Effector memory CD8-positive, alpha-beta T cell (primary cell): ENCODE measurements around the gene GPATCH8.

ENCODE experiments used
- ATAC-seq: fragments of 150-1000 bp; cut with Tn5 transposase; replicated peaks from 2 replicates; pipeline ENCODE4 v1.10.0; 2021; ENCODE audit warnings: mild to moderate bottlenecking, moderate library complexity
- DNase-seq, 3 experiments: peaks; one replicate each; pipeline ENCODE4 v3.0.0; 2021
- H3K27ac Mint-ChIP-seq, 2 donors: one replicate each; pipeline ENCODE4 v1.8.0; 2022; ENCODE audit warnings: mild to moderate bottlenecking in 2 of 2, mixed read lengths in 2 of 2, moderate library complexity in 2 of 2
- H3K27me3 Mint-ChIP-seq, 2 donors: one replicate each; pipeline ENCODE4 v1.8.0; 2022; ENCODE audit warnings: mixed read lengths in 2 of 2
- H3K36me3 Mint-ChIP-seq: one replicate; pipeline ENCODE4 v1.8.0; 2022; ENCODE audit warnings: mild to moderate bottlenecking, moderate library complexity, mixed read lengths; ENCODE audit not compliant: insufficient read depth
- H3K4me1 Mint-ChIP-seq, 2 donors: one replicate each; pipeline ENCODE4 v1.8.0; 2022; ENCODE audit warnings: low read depth in 2 of 2, mixed read lengths in 2 of 2
- H3K4me3 Mint-ChIP-seq, 2 donors: one replicate each; pipeline ENCODE4 v1.8.0; 2022; ENCODE audit warnings: mild to moderate bottlenecking in 2 of 2, mixed read lengths in 2 of 2, moderate library complexity in 2 of 2
- H3K9me3 Mint-ChIP-seq, 2 donors: one replicate each; pipeline ENCODE4 v1.8.0; 2022; ENCODE audit warnings: mixed read lengths in 2 of 2

Gene GPATCH8

DNA sequence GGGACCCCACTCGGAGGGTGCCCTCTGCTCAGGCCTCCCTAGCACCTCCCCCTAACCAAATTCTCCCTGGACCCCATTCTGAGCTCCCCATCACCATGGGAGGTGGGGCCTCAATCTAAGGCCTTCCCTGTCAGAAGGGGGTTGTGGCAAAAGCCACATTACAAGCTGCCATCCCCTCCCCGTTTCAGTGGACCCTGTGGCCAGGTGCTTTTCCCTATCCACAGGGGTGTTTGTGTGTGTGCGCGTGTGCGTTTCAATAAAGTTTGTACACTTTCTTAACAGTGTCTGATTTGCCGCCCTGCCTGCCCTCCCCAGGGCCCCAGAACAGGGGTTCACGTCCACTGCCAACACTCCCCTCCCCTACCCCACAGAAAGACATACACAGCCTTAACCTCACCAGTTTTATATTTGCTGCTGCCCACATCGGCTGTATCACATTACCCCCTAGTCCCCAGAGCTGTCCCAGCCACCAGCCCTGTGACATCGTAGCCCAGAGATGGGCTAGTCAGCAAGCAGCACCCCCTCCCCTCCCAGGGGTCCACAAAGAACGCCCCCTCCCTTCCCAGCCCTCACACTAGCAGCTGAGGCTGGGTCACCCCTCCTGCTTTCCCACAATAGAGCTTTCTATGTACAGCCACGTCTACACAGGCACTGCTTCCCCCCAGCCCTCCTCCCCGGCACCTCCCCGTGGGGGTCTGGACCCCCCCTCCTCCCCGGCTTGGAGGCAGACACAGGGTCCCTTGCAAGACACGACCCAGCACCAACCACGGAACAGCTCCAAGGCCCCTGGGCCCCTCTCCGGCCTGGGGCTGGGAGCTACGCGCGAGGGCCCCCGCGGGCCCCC, 150.2 kb downstream of the GPATCH8 start:
- ATAC-seq: no peak
- no peak for DNase-seq
- Mint-ChIP-seq H3K4me3 (peak overlapping the region; percentile 58 to 69), H3K27ac (no peak overlapping the region), H3K27me3 (no peaks in the 10 kb centered on the region), H3K4me1 (peaks cover 9 to 12% of the 10 kb centered on the region in 2 donors), H3K9me3 (no peaks in the 10 kb centered on the region), H3K36me3 (peaks cover 4% of the 10 kb centered on the region)

DNA sequence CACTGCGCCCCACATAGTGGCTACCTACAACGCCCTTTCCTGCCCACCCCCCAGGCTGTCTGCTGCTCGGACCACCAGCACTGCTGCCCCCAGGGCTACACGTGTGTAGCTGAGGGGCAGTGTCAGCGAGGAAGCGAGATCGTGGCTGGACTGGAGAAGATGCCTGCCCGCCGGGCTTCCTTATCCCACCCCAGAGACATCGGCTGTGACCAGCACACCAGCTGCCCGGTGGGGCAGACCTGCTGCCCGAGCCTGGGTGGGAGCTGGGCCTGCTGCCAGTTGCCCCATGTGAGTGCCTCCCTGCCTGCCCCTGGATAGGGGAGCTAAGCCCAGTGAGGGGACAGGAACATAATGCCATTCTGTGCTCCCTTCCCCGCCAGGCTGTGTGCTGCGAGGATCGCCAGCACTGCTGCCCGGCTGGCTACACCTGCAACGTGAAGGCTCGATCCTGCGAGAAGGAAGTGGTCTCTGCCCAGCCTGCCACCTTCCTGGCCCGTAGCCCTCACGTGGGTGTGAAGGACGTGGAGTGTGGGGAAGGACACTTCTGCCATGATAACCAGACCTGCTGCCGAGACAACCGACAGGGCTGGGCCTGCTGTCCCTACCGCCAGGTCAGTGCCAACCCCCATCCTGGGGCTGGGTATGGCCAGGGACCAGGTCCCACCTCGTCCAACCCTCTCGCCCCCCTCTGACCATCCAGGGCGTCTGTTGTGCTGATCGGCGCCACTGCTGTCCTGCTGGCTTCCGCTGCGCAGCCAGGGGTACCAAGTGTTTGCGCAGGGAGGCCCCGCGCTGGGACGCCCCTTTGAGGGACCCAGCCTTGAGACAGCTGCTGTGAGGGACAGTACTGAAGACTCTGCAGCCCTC, 151.0 kb downstream of the GPATCH8 start:
- Mint-ChIP-seq H3K27ac (no peak overlapping the region), H3K36me3 (peaks cover under 1% of the 10 kb centered on the region), H3K4me1 (peaks cover 9 to 12% of the 10 kb centered on the region in 2 donors), H3K27me3 (no peaks in the 10 kb centered on the region), H3K4me3 (peak overlapping the region in 1 of 2 donors; percentile 69), H3K9me3 (no peaks in the 10 kb centered on the region)
- DNase-seq (no peak), ATAC-seq (no peak)

DNA sequence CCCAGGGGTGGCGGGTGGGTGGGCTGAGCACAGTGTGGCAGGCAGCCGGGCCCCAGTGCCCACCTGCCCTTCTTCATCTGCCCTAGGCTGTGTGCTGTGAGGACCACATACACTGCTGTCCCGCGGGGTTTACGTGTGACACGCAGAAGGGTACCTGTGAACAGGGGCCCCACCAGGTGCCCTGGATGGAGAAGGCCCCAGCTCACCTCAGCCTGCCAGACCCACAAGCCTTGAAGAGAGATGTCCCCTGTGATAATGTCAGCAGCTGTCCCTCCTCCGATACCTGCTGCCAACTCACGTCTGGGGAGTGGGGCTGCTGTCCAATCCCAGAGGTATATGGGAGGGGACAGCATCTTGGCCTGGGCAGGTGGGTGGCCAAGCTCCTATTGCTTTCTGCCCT, 151.7 kb downstream of the GPATCH8 start:
- Mint-ChIP-seq H3K36me3 (no peaks in the 10 kb centered on the region), H3K27me3 (no peaks in the 10 kb centered on the region), H3K27ac (no peak overlapping the region), H3K9me3 (no peaks in the 10 kb centered on the region), H3K4me3 (no peak overlapping the region), H3K4me1 (peaks cover 9 to 13% of the 10 kb centered on the region in 2 donors)
- ATAC-seq: no peak
- no peak for DNase-seq

DNA sequence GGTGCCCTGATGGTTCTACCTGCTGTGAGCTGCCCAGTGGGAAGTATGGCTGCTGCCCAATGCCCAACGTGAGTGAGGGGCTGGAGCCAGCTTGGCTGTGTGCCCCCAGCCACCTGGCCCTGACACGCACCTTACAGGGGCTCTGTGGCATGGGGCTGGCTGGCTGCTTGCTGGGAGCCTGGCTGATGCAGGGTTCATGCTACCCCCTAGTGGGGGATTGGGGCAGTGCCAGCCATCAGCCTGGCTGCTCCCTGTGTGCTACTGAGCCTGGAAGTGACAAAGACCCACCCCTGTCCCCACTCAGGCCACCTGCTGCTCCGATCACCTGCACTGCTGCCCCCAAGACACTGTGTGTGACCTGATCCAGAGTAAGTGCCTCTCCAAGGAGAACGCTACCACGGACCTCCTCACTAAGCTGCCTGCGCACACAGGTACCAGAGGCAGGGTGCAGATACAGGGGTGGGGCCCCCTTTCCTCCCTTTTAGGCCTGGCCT, 152.4 kb downstream of the GPATCH8 start:
- Mint-ChIP-seq H3K27ac (no peak overlapping the region), H3K9me3 (no peaks in the 10 kb centered on the region), H3K4me1 (peaks cover 14 to 19% of the 10 kb centered on the region in 2 donors), H3K36me3 (no peaks in the 10 kb centered on the region), H3K27me3 (no peaks in the 10 kb centered on the region), H3K4me3 (no peak overlapping the region)
- DNase-seq: peak; percentile 60 to 72 (median 65)
- peak; percentile 62 for ATAC-seq

DNA sequence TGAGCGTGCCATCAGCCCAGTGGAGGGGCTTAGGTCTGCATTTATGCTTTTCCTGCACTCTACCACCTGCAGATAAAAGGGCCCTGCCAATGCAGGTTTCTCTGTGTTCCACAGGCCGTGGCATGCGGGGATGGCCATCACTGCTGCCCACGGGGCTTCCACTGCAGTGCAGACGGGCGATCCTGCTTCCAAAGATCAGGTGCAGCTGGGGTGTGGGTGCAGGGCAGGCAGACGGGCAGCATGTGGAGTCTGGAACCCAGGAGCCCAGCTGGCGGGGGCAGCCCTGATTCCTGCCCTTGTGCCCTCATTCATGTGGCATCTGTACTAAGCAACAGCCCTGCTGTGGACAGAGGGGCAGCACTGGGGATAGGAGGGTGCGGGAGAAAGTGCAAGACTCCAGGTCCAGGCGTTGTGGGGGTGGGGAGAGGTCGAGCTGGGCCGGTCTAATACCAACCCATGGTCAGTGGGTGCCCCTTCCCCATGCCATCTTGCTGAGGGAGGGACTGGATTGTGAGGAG, 153.6 kb downstream of the GPATCH8 start:
- DNase-seq (no peak), ATAC-seq (no peak)
- Mint-ChIP-seq H3K4me3 (no peak overlapping the region), H3K4me1 (peaks cover 26 to 29% of the 10 kb centered on the region in 2 donors), H3K27me3 (no peaks in the 10 kb centered on the region), H3K36me3 (peaks cover 3% of the 10 kb centered on the region), H3K9me3 (no peaks in the 10 kb centered on the region), H3K27ac (no peak overlapping the region)

DNA sequence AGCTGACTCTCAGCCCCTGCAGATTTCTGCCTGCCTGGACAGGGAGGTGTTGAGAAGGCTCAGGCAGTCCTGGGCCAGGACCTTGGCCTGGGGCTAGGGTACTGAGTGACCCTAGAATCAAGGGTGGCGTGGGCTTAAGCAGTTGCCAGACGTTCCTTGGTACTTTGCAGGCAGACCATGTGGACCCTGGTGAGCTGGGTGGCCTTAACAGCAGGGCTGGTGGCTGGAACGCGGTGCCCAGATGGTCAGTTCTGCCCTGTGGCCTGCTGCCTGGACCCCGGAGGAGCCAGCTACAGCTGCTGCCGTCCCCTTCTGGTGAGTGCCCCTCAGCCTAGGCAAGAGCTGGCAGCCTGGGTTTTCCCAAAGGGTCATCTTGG, 154.2 kb downstream of the GPATCH8 start:
- Mint-ChIP-seq H3K4me3 (no peak overlapping the region), H3K36me3 (peaks cover 3% of the 10 kb centered on the region), H3K4me1 (peaks cover 30 to 32% of the 10 kb centered on the region in 2 donors), H3K27me3 (peaks cover 0 to 3% of the 10 kb centered on the region in 2 donors), H3K9me3 (no peaks in the 10 kb centered on the region), H3K27ac (peak overlapping the region in 1 of 2 donors; percentile 41)
- ATAC-seq: no peak
- no peak for DNase-seq

DNA sequence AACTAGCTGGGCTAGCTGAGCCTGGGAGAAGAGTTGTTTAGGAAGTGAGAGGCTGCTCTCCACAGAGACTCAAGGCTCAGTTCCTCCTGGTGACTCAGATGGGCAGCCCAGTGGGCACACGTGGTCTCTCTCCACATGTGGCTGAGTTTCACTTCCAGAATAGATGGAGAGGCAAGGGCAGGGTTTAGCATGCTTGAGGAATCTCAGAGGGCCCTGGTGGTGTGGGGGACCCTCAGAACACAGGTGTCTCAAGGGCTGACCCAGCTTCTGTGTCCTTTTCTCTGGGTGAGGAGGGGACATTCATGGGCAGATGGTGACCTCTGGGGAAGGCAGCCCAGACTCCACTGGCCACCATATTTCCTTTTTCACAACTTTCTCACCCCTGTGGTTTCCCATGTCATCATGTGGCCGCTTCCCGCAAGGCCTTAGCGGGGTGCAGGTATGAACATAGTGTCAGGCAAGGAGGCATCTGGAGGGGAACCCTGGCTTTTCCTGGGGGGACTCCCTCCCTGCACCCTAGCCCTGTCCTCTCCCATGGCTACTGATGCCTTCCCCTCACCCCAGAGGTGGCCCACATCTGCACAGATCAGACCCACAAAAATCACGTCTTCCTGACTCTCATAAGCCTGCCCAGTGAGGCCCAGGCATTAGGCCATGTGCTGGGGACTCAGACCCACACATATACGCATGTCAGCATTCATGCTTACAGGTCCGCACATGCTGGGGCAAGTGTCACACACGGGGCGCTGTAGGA, 154.8 kb downstream of the GPATCH8 start:
- DNase-seq (no peak), ATAC-seq (no peak)
- Mint-ChIP-seq H3K36me3 (peaks cover 3% of the 10 kb centered on the region), H3K4me1 (peaks cover 33 to 34% of the 10 kb centered on the region in 2 donors), H3K27ac (peak overlapping the region in 1 of 2 donors; percentile 41), H3K4me3 (no peak overlapping the region), H3K9me3 (no peaks in the 10 kb centered on the region), H3K27me3 (peaks cover 0 to 8% of the 10 kb centered on the region in 2 donors)
